Activated naive CD8-positive, alpha-beta T cell treated with anti-CD3 and anti-CD28 coated beads, Interleukin-2, amount 50 U/mL, for 24 hours (primary cell): Measurements from ENCODE around the gene EHF.

ENCODE experiments used
- ATAC-seq: fragments of 150-1000 bp; cut with Tn5 transposase; one replicate; pipeline ENCODE4 v1.10.0; 2021
- DNase-seq: peaks from one replicate; pipeline ENCODE4 v3.0.0; 2021
- H3K27ac Mint-ChIP-seq: one replicate; pipeline ENCODE4 v1.8.0; 2021; ENCODE audit warnings: mild to moderate bottlenecking, mixed read lengths
- H3K27me3 Mint-ChIP-seq: one replicate; pipeline ENCODE4 v1.8.0; 2021; ENCODE audit warnings: mixed read lengths
- H3K36me3 Mint-ChIP-seq: one replicate; pipeline ENCODE4 v1.8.0; 2021; ENCODE audit warnings: low read depth, mixed read lengths
- H3K4me1 Mint-ChIP-seq: one replicate; pipeline ENCODE4 v1.8.0; 2021; ENCODE audit warnings: mixed read lengths
- H3K4me3 Mint-ChIP-seq: one replicate; pipeline ENCODE4 v1.8.0; 2021; ENCODE audit warnings: mild to moderate bottlenecking, moderate library complexity, mixed read lengths
- H3K9me3 Mint-ChIP-seq: one replicate; pipeline ENCODE4 v1.8.0; 2021; ENCODE audit warnings: mixed read lengths

EHF gene

GRCh38 chr11:34609187-34609751 is 11.6 kb upstream of the EHF start:
- DNase-seq: no peak
- Mint-ChIP-seq H3K36me3 (no peaks in the 10 kb centered on the region), H3K4me3 (no peak overlapping the region), H3K4me1 (peaks cover 12% of the 10 kb centered on the region), H3K27ac (no peak overlapping the region), H3K9me3 (no peaks in the 10 kb centered on the region), H3K27me3 (peaks cover 22% of the 10 kb centered on the region)
- ATAC-seq: no peak

GRCh38 chr11:34609850-34610249 is 11.0 kb upstream of the EHF start:
- Mint-ChIP-seq H3K4me3 (no peak overlapping the region), H3K4me1 (peaks cover 18% of the 10 kb centered on the region), H3K27me3 (peaks cover 22% of the 10 kb centered on the region), H3K27ac (no peak overlapping the region), H3K9me3 (no peaks in the 10 kb centered on the region), H3K36me3 (no peaks in the 10 kb centered on the region)
- ATAC-seq (no peak), DNase-seq (no peak)

GRCh38 chr11:34610324-34611041 is 10.4 kb upstream of the EHF start:
- ATAC-seq (no peak), DNase-seq (no peak)
- H3K4me3 Mint-ChIP-seq: no peak overlapping the region
- peaks cover 19% of the 10 kb centered on the region for H3K4me1 Mint-ChIP-seq
- H3K27me3 Mint-ChIP-seq: peaks cover 22% of the 10 kb centered on the region
- no peaks in the 10 kb centered on the region for H3K36me3 Mint-ChIP-seq
- H3K9me3 Mint-ChIP-seq: no peaks in the 10 kb centered on the region
- no peak overlapping the region for H3K27ac Mint-ChIP-seq

GRCh38 chr11:34613015-34613414 is 7.9 kb upstream of the EHF start:
- H3K27me3 Mint-ChIP-seq: peaks cover 31% of the 10 kb centered on the region
- H3K4me3 Mint-ChIP-seq: no peak overlapping the region
- DNase-seq: no peak
- H3K4me1 Mint-ChIP-seq: peaks cover 19% of the 10 kb centered on the region
- H3K27ac Mint-ChIP-seq: no peak overlapping the region
- no peak for ATAC-seq
- H3K9me3 Mint-ChIP-seq: no peaks in the 10 kb centered on the region
- H3K36me3 Mint-ChIP-seq: no peaks in the 10 kb centered on the region

GRCh38 chr11:34613552-34614056 is 7.3 kb upstream of the EHF start:
- Mint-ChIP-seq H3K27me3 (peaks cover 31% of the 10 kb centered on the region), H3K4me3 (no peak overlapping the region), H3K36me3 (no peaks in the 10 kb centered on the region), H3K4me1 (peaks cover 19% of the 10 kb centered on the region), H3K9me3 (no peaks in the 10 kb centered on the region), H3K27ac (no peak overlapping the region)
- DNase-seq (no peak), ATAC-seq (peak; percentile 50)

- H3K4me3 Mint-ChIP-seq: no peak overlapping the region
- no peak for DNase-seq
- no peak overlapping the region for H3K27ac Mint-ChIP-seq
- peaks cover 31% of the 10 kb centered on the region for H3K27me3 Mint-ChIP-seq
- H3K9me3 Mint-ChIP-seq: no peaks in the 10 kb centered on the region
- H3K4me1 Mint-ChIP-seq: peaks cover 19% of the 10 kb centered on the region
- H3K36me3 Mint-ChIP-seq: no peaks in the 10 kb centered on the region
- ATAC-seq: no peak
Measured at GRCh38 chr11:34614344-34615104, 6.4 kb upstream of the EHF start.

GRCh38 chr11:34616086-34616485 is 4.8 kb upstream of the EHF start:
- DNase-seq (no peak), ATAC-seq (no peak)
- Mint-ChIP-seq H3K9me3 (no peaks in the 10 kb centered on the region), H3K27me3 (peaks cover 31% of the 10 kb centered on the region), H3K36me3 (no peaks in the 10 kb centered on the region), H3K4me1 (peaks cover 19% of the 10 kb centered on the region), H3K4me3 (no peak overlapping the region), H3K27ac (no peak overlapping the region)

- Mint-ChIP-seq H3K27ac (no peak overlapping the region), H3K9me3 (no peaks in the 10 kb centered on the region), H3K36me3 (no peaks in the 10 kb centered on the region), H3K4me1 (peaks cover 19% of the 10 kb centered on the region), H3K4me3 (no peak overlapping the region), H3K27me3 (peaks cover 27% of the 10 kb centered on the region)
- no peak for DNase-seq
- ATAC-seq: no peak
Measured at GRCh38 chr11:34616830-34617504, 3.9 kb upstream of the EHF start.

GRCh38 chr11:34618406-34618805 is 2.5 kb upstream of the EHF start:
- Mint-ChIP-seq H3K9me3 (no peaks in the 10 kb centered on the region), H3K27ac (no peak overlapping the region), H3K27me3 (peaks cover 31% of the 10 kb centered on the region), H3K36me3 (no peaks in the 10 kb centered on the region), H3K4me1 (peaks cover 15% of the 10 kb centered on the region), H3K4me3 (no peak overlapping the region)
- no peak for DNase-seq
- no peak for ATAC-seq

GRCh38 chr11:34619062-34619516 is 1.8 kb upstream of the EHF start:
- Mint-ChIP-seq H3K36me3 (no peaks in the 10 kb centered on the region), H3K27ac (no peak overlapping the region), H3K9me3 (no peaks in the 10 kb centered on the region), H3K4me1 (peaks cover 10% of the 10 kb centered on the region), H3K27me3 (peaks cover 35% of the 10 kb centered on the region), H3K4me3 (no peak overlapping the region)
- ATAC-seq (no peak), DNase-seq (no peak)

GRCh38 chr11:34620202-34620601 is 691 bp upstream of the EHF start:
- Mint-ChIP-seq H3K27me3 (peaks cover 36% of the 10 kb centered on the region), H3K4me1 (peaks cover 2% of the 10 kb centered on the region), H3K36me3 (no peaks in the 10 kb centered on the region), H3K27ac (no peak overlapping the region), H3K4me3 (no peak overlapping the region), H3K9me3 (no peaks in the 10 kb centered on the region)
- DNase-seq: no peak
- no peak for ATAC-seq

GRCh38 chr11:34621876-34622275 is 983 bp downstream of the EHF start:
- H3K9me3 Mint-ChIP-seq: no peaks in the 10 kb centered on the region
- no peaks in the 10 kb centered on the region for H3K36me3 Mint-ChIP-seq
- H3K27me3 Mint-ChIP-seq: peaks cover 38% of the 10 kb centered on the region

GRCh38 chr11:34623463-34623862 is 2.6 kb downstream of the EHF start:
- Mint-ChIP-seq H3K4me1 (peaks cover 2% of the 10 kb centered on the region), H3K27me3 (peaks cover 36% of the 10 kb centered on the region), H3K27ac (no peak overlapping the region), H3K36me3 (no peaks in the 10 kb centered on the region), H3K9me3 (no peaks in the 10 kb centered on the region), H3K4me3 (no peak overlapping the region)
- ATAC-seq (no peak), DNase-seq (no peak)

More at GRCh38 chr11:34621876-34622275, 983 bp downstream of the EHF start:
- no peak overlapping the region for H3K27ac Mint-ChIP-seq
- peaks cover 2% of the 10 kb centered on the region for H3K4me1 Mint-ChIP-seq
- H3K4me3 Mint-ChIP-seq: no peak overlapping the region
- no peak for ATAC-seq
- DNase-seq: no peak

GRCh38 chr11:34624069-34624468 is 3.2 kb downstream of the EHF start:
- no peak overlapping the region for H3K27ac Mint-ChIP-seq
- DNase-seq: peak; percentile 19
- H3K27me3 Mint-ChIP-seq: peaks cover 35% of the 10 kb centered on the region

More at GRCh38 chr11:34624069-34624468, 3.2 kb downstream of the EHF start:
- no peaks in the 10 kb centered on the region for H3K9me3 Mint-ChIP-seq
- peaks cover 2% of the 10 kb centered on the region for H3K4me1 Mint-ChIP-seq
- peak; percentile 46 for ATAC-seq
- no peak overlapping the region for H3K4me3 Mint-ChIP-seq
- H3K36me3 Mint-ChIP-seq: no peaks in the 10 kb centered on the region
